Measurements from ENCODE around the gene PSTPIP2. TPM values are rescaled to one million over a fixed set of nuclear protein-coding genes. Genes with fewer than 3 reads are reported as not detected.
"Not testable (repeated sequence)": the region's sequence is repeated elsewhere in the genome, so short reads cannot be mapped to it uniquely, and the experiment has no call there.

The PSTPIP2 gene
- total RNA-seq, 2 donors from 2014 or later = 2.5 to 3.2 TPM

GRCh38 chr18:45959484-45959883, 112.6 kb downstream of the PSTPIP2 start:
- DNase-seq; ATAC-seq; intact Hi-C loops (cut with DNase I): not testable (repeated sequence)

GRCh38 chr18:45958730-45959129, 113.3 kb downstream of the PSTPIP2 start:
- intact Hi-C loops (cut with DNase I) = no loop called here
- ATAC-seq (no peak), DNase-seq (no peak)

DNA sequence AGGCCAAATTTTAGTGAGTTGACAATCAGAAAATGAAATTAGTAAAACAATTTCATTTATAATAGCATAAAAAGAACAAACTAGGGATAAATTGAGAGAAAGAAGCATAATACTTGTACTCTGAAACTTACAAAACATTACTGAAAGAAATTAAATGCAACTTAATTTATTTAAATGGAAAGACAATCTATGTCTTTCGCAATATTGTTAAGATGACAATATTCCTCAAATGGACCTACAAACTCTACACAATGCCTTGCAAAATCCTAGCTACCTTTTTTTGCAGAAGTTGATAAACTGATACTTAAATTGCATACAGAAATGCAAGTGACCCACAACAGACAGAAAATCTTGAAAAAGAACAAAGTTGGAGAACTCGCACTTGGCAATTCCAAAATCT, 114.0 kb downstream of the PSTPIP2 start:
- intact Hi-C loops (cut with DNase I) = no loop called here
- no peak for ATAC-seq
- no peak for DNase-seq

- no peak for ATAC-seq
- intact Hi-C loops (cut with DNase I) = no loop called here
- DNase-seq = no peak
These were observed 115.0 kb downstream of the PSTPIP2 start for GRCh38 chr18:45957100-45957499.

DNA sequence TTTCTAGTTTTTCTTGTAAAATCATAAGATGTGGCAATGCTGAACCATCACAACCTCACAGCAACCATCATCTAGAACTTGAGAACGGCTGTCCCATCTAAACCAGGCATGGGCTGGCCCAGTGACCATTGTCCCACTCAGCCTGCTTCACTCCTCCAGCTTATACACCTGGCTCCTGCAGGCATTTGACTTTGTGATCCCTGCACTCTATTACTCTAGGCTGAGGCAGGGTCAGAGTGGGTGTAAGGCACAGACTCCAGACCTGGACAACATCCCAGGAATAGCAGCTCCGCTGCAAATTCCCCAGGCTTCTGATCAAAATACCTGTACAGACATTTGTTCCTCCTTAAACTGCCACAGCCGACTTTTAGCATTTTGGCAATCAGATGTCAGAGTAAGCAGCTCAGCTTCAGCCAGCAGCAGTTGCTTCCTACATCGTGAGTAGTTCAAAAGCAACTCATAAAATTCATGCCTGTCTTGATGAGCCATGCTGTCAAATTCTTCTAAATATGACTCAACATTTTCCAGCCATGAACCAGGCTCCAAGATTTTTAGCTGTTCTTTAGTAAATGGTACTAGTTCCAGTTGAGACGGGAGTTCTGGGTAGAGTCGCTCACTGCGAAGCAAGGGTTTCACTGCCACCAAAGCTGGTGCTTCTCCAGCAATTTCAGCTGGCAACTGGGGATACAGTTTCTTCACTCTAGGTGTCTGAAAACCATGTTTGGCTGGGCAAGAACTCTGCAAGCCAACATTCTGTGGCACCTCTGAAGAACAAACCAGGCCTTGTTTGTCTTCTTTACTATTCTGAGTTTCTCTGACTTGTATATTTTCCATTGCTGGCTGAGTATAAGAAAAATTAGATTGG, 117.8 kb downstream of the PSTPIP2 start:
- DNase-seq (no peak), ATAC-seq (peak in 1 of 2 donors; percentile 62)
- intact Hi-C loops (cut with DNase I) = no loop called here

GRCh38 chr18:45951016-45951714, 120.9 kb downstream of the PSTPIP2 start:
- intact Hi-C loops (cut with DNase I) = no loop called here
- peak in 1 of 2 donors; percentile 48 for ATAC-seq
- DNase-seq = no peak

- intact Hi-C loops (cut with DNase I) = no loop called here
- no peak for ATAC-seq
These were observed 126.4 kb downstream of the PSTPIP2 start for GRCh38 chr18:45945669-45946068.

GRCh38 chr18:45940724-45941123, 131.3 kb downstream of the PSTPIP2 start:
- DNase-seq (no peak), ATAC-seq (no peak)
- intact Hi-C loops (cut with DNase I) = no loop called here

More at GRCh38 chr18:45945669-45946068, 126.4 kb downstream of the PSTPIP2 start:
- no peak for DNase-seq

DNA sequence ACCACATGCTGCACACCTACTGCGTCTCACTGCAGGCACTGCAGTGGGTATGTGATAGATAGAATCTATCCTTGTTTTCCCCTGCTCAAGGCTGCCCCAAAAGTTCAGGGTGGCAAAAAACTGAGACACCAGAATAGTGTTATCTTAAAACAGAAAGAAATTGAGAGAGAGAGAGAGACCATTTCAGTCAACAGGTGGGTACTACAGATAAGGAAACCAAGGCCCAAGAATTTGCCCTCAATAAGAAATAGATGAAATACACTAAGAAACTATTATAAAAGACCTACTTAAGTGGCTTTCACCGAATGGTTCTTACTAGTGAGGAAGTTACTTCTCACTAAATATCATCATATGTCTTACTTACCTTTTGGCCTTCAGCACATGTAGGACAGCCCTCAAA, 132.8 kb downstream of the PSTPIP2 start:
- no peak for ATAC-seq
- intact Hi-C loops (cut with DNase I) = no loop called here

DNA sequence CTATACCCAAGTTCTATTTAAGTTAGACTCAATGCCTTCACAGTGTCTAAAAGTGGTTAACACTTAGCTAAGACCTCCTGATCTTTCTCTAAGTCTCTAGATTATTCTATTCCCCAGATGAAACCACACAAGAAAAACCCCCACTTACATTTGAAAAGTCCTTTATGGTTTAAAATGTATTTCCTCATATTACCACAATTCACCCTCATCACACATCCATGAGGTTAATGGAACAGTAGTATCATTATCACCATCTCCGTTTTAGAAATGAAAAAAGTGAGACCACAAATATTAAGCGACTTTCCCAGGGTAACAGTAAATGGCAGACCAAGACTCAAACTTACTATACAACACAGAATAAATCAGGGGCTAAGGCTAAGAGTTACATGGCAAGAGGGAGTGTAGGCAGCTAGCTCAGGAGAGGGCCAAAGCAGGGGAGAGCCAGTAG, 133.5 kb downstream of the PSTPIP2 start:
- intact Hi-C loops (cut with DNase I) = no loop called here

More for the DNA sequence above, 132.8 kb downstream of the PSTPIP2 start:
- no peak for DNase-seq

GRCh38 chr18:45935591-45936335, 136.3 kb downstream of the PSTPIP2 start:
- intact Hi-C loops (cut with DNase I) = no loop called here
- ATAC-seq (no peak), DNase-seq (no peak)

More for the DNA sequence above, 133.5 kb downstream of the PSTPIP2 start:
- ATAC-seq (peak in 1 of 2 donors; percentile 27), DNase-seq (no peak)

Other genes starting within 250 kb of the PSTPIP2 start
- gene SIGLEC15, start 246.6 kb downstream of the PSTPIP2 start, total RNA-seq = under 1 TPM in 1 of 2 donors, not detected in 1; 0.18 TPM
- gene EPG5, start 104.9 kb downstream of the PSTPIP2 start, total RNA-seq = 10 to 100 TPM; 19.5 to 23.3 TPM
- gene ATP5F1A, start 26.0 kb upstream of the PSTPIP2 start, total RNA-seq = 1,000 to 10,000 TPM; 1,001 to 1,121 TPM
- gene HAUS1, start 32.1 kb upstream of the PSTPIP2 start, total RNA-seq = 1 to 10 TPM; 7.6 to 8.5 TPM

Measured in left cardiac atrium (tissue), 4 donors.